Right lobe of liver (tissue), 6 donors: ENCODE data around the gene EDIL3. TPM values are rescaled to one million over a fixed set of nuclear protein-coding genes. Genes with fewer than 3 reads are reported as not detected.
A peak's percentile ranks its signal among the peaks of the same experiment; 100 is the strongest.

Experiments used
- ATAC-seq, 4 donors: fragments of 200-7000 bp; cut with Tn5 transposase; one replicate each; pipeline ENCODE4 v1.9.1; 2020; ENCODE audit warnings: mild to moderate bottlenecking in 4 of 4, moderate library complexity in 4 of 4
- DNase-seq, 3 donors: peaks; one replicate each; pipeline ENCODE4 v3.0.0-alpha.2; 2020
- H3K27ac ChIP-seq, 3 donors: fragments of 200-600 bp; one replicate each; pipeline ENCODE4 v1.8.0; 2022
- H3K27me3 ChIP-seq, 2 donors: fragments of 200-600 bp; one replicate each; pipeline ENCODE4 v1.8.0; 2022
- H3K36me3 ChIP-seq, 4 donors: fragments of 200-600 bp; sonication (generic) in 1 of 4; one replicate each; pipeline versions ENCODE4 v1.5.1 to v1.8.0; 2017 to 2022; ENCODE audit warnings: control low read depth in 1 of 4
- H3K4me1 ChIP-seq, 4 donors: fragments of 200-600 bp; sonication (generic) in 1 of 4; one replicate each; pipeline versions ENCODE4 v1.5.1 to v1.8.0; 2017 to 2022; ENCODE audit warnings: control low read depth in 1 of 4
- H3K4me3 ChIP-seq, 3 donors: fragments of 200-600 bp; one replicate each; pipeline ENCODE4 v1.8.0; 2022
- H3K9me3 ChIP-seq, 4 donors: fragments of 200-600 bp; sonication (generic) in 1 of 4; one replicate each; pipeline versions ENCODE4 v1.5.1 to v1.8.0; 2017 to 2022; ENCODE audit warnings: control low read depth in 1 of 4
- POLR2A ChIP-seq: fragments of 450-650 bp; IDR thresholded peaks from one replicate; pipeline ENCODE4 v1.6.1; 2017; ENCODE audit warnings: antibody characterized with exemption, mild to moderate bottlenecking
- WGBS: methylation state at CpG from one replicate; pipeline ENCODE4 v1.1.6; 2018; ENCODE audit warnings: low coverage, low lambda C conversion rate; ENCODE audit not compliant: insufficient coverage; ENCODE audit errors: missing lambda C conversion rate; 5-methylcytosine and 5-hydroxymethylcytosine counted together
- intact Hi-C, 2 donors: fragments of 100-400 bp; cut with DNase I; formaldehyde crosslinking; loops; one replicate each; pipeline versions ENCODE4 v1.11.2 to v1.14.1; 2022
- total RNA-seq, 6 experiments: library from RNA; depleted of rRNA in 2 of 6; stranded (reverse); fragments of >200 nt in 2 of 6; fragmentation: NEBNext Ultra II Directional in 3 of 6; extraction: Animal tissue kit (Norgen Biotek cat#: 25700) in 3 of 6; gene quantifications; one replicate each; pipeline versions ENCODE4 v1.1.0 to v1.2.4, GENCODE V29; 2016 to 2023
- TF ChIP-seq, protein P1 (sequence below), 4 donors: fragments of 200-600 bp in 3 of 4; fragments of 450-650 bp in 1 of 4; IDR thresholded peaks; one replicate each; pipeline versions ENCODE4 v1.5.1 to v1.8.0; 2016 to 2022; ENCODE audit warnings: antibody characterized with exemption in 4 of 4, mild to moderate bottlenecking in 2 of 4
- donor health status: DM: no; HTN: yes; CAD: no.
- donor health status: DM: no; HTN: no; CAD: no.
- donor health status: DM: no; HTN: no; CAD: no.
- donor health status: DM: no; HTN: yes; CAD: no.
- donor health status: DM: no; HTN: yes; CAD: no.

EDIL3 gene
- total RNA-seq, 6 experiments from 2014 or later = 0.61 to 0.84 (median 0.68) TPM; not detected in 3

DNA sequence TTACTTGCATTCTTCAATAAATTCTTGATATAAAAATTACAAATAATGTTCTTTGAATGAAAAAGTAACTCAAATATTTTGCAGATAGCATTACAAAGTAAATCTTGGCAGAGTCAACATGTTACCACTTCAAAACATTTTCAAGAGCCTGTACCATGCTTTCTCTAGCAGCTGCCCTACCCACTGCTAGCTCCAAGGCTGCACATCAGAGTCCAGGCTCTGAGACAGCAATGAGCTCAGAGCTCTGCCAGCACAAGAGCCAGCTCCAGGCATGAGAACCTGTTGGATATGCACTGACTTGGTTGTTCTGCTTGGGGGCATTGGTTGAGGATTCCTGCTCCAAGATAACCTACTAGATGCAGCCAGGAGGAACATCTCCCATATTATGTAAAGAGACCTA, 452.7 kb downstream of the EDIL3 start:
- ATAC-seq (no peak), DNase-seq (no peak)
- no peaks in the 10 kb centered on the region for H3K36me3 ChIP-seq
- H3K27me3 ChIP-seq = no peaks in the 10 kb centered on the region
- no peak for TF ChIP-seq POLR2A
- TF ChIP-seq, protein P1, sequence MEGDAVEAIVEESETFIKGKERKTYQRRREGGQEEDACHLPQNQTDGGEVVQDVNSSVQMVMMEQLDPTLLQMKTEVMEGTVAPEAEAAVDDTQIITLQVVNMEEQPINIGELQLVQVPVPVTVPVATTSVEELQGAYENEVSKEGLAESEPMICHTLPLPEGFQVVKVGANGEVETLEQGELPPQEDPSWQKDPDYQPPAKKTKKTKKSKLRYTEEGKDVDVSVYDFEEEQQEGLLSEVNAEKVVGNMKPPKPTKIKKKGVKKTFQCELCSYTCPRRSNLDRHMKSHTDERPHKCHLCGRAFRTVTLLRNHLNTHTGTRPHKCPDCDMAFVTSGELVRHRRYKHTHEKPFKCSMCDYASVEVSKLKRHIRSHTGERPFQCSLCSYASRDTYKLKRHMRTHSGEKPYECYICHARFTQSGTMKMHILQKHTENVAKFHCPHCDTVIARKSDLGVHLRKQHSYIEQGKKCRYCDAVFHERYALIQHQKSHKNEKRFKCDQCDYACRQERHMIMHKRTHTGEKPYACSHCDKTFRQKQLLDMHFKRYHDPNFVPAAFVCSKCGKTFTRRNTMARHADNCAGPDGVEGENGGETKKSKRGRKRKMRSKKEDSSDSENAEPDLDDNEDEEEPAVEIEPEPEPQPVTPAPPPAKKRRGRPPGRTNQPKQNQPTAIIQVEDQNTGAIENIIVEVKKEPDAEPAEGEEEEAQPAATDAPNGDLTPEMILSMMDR (IDR thresholded peaks at IDR 0.05) = no peak
- no peaks in the 10 kb centered on the region for H3K4me1 ChIP-seq
- no peak overlapping the region for H3K4me3 ChIP-seq
- no peak overlapping the region for H3K27ac ChIP-seq
- intact Hi-C loops = no loop called here
- no peaks in the 10 kb centered on the region for H3K9me3 ChIP-seq

DNA sequence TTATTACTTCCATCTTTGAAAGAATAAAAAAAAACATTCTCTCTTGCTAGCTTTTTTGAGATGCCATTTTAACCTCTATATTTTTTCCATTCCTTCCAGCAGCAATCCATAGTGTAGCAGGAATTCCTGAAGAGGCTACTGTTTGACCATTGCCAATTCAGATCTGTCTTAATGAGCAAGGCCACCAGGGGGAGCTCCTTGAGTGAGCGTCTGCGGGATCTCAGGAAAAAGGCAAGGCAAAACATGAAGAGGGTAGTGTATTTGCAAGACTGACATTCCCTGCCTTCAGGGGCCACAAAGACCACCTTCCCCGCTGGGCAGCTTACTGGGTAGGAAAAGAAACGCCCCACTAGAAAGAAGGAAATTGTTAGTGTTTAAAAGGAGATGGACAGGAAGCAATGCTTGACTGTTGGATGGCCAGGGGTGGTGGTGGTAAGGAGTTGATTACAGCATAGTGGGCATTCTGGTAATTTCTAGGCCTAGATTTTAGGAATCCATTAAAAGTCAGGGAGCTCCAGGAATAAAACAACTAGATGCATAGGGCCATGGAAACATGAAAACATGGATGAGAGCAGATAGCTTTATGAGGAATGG, 457.4 kb downstream of the EDIL3 start:
- H3K4me3 ChIP-seq = no peak overlapping the region
- ATAC-seq = peak; percentile 69 to 78 (median 76)
- DNase-seq = peak in 2 of 3 donors; percentile 30 to 56
- H3K9me3 ChIP-seq = no peaks in the 10 kb centered on the region
- no peak overlapping the region for H3K27ac ChIP-seq
- H3K4me1 ChIP-seq = no peaks in the 10 kb centered on the region
- TF ChIP-seq, protein P1 (IDR thresholded peaks at IDR 0.05) = peak; percentile 45 to 73 (median 66)
- no peak for TF ChIP-seq POLR2A
- no peaks in the 10 kb centered on the region for H3K36me3 ChIP-seq
- WGBS = 23% methylated on average over 4 of the region's 4 CpGs
- intact Hi-C loops = no loop called here
- H3K27me3 ChIP-seq = no peaks in the 10 kb centered on the region

DNA sequence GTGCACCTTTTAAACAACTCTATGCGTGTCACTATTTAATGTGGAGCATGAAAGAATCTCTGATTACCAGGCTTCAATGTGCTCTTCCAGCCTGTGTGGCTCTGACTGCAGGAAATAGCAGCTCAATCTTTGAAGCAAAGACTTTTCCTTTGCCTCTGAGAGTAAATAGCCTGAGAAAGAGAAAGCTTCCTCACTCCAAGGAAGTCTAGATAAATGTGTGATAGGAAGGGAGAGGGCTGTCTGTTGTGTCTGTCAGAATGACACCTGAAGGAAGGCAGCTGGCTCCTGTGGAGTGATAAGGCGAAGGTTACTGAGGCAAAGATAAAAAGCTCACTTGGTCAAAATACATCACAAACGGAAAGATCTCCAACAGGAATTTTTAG, 458.7 kb downstream of the EDIL3 start:
- H3K9me3 ChIP-seq = no peaks in the 10 kb centered on the region
- no peak overlapping the region for H3K4me3 ChIP-seq
- no peak overlapping the region for H3K27ac ChIP-seq
- H3K4me1 ChIP-seq = no peaks in the 10 kb centered on the region
- 38% methylated on average over 3 of the region's 3 CpGs for WGBS
- no peaks in the 10 kb centered on the region for H3K36me3 ChIP-seq
- DNase-seq (no peak), ATAC-seq (peak in 3 of 4 donors; percentile 52 to 70 (median 55))
- TF ChIP-seq POLR2A = no peak
- intact Hi-C loops = no loop called here
- H3K27me3 ChIP-seq = no peaks in the 10 kb centered on the region

GRCh38 chr5:83925321-83925954, 459.2 kb downstream of the EDIL3 start:
- Histone ChIP-seq H3K9me3 (no peaks in the 10 kb centered on the region), H3K4me1 (no peaks in the 10 kb centered on the region), H3K27me3 (no peaks in the 10 kb centered on the region), H3K36me3 (no peaks in the 10 kb centered on the region), H3K4me3 (no peak overlapping the region), H3K27ac (no peak overlapping the region)
- ATAC-seq = no peak
- no peak for DNase-seq
- no peak for TF ChIP-seq POLR2A
- 46% methylated on average over 4 of the region's 4 CpGs for WGBS
- intact Hi-C loops = no loop called here

GRCh38 chr5:83924891-83925290, 459.8 kb downstream of the EDIL3 start:
- TF ChIP-seq, protein P1 (IDR thresholded peaks at IDR 0.05) = no peak
- no peak for TF ChIP-seq POLR2A
- H3K27ac ChIP-seq = no peak overlapping the region
- no peak overlapping the region for H3K4me3 ChIP-seq
- intact Hi-C loops = no loop called here
- no peaks in the 10 kb centered on the region for H3K9me3 ChIP-seq
- H3K4me1 ChIP-seq = no peaks in the 10 kb centered on the region
- H3K27me3 ChIP-seq = no peaks in the 10 kb centered on the region
- DNase-seq (no peak), ATAC-seq (no peak)
- WGBS = 59% methylated on average over 3 of the region's 3 CpGs
- no peaks in the 10 kb centered on the region for H3K36me3 ChIP-seq
